D721Med (cell line): ENCODE results near the gene COL6A2.
"Not testable (repeated sequence)": the region's sequence is repeated elsewhere in the genome, so short reads cannot be mapped to it uniquely, and the experiment has no call there.

Experiments used
- DNase-seq: peaks from one replicate; pipeline ENCODE4 v3.0.0; 2011; ENCODE audit warnings: low spot score; ENCODE audit not compliant: insufficient read length
- FAIRE-seq: peaks from 2 replicates; lab custom pipeline; 2011; peaks lifted over from hg19 to GRCh38; lab: Jason Lieb, UNC
- CTCF ChIP-seq: IDR thresholded peaks from 2 replicates; pipeline ENCODE4 v1.5.1; 2012; ENCODE audit warnings: mild to moderate bottlenecking, control low read depth; ENCODE audit not compliant: insufficient read depth; ENCODE audit errors: missing control alignments

The COL6A2 gene

GRCh38 chr21:46131838-46132651 lies 34.1 kb downstream of the COL6A2 start:
- no peak for TF ChIP-seq CTCF
- FAIRE-seq, result no peak
- no peak for DNase-seq

GRCh38 chr21:46135782-46136395 lies 38.0 kb downstream of the COL6A2 start:
- no peak for DNase-seq
- no peak for TF ChIP-seq CTCF
- no peak for FAIRE-seq

GRCh38 chr21:46136739-46137349 lies 38.9 kb downstream of the COL6A2 start:
- FAIRE-seq, result no peak
- TF ChIP-seq CTCF, result no peak
- no peak for DNase-seq

GRCh38 chr21:46137908-46138307 lies 40.0 kb downstream of the COL6A2 start:
- TF ChIP-seq CTCF, result no peak
- FAIRE-seq (no peak), DNase-seq (no peak)

GRCh38 chr21:46138383-46138970 lies 40.6 kb downstream of the COL6A2 start:
- FAIRE-seq, result no peak
- DNase-seq, result no peak
- no peak for TF ChIP-seq CTCF

- DNase-seq (no peak), FAIRE-seq (no peak)
- no peak for TF ChIP-seq CTCF
Observed at GRCh38 chr21:46139686-46140085, 41.8 kb downstream of the COL6A2 start.

- FAIRE-seq, DNase-seq: not testable (repeated sequence)
Observed at GRCh38 chr21:46140352-46141003, 42.6 kb downstream of the COL6A2 start.
